Smooth muscle cell of the brain vasculature (primary cell): Measurements from ENCODE around the gene RAD50.
"Not testable (repeated sequence)": the region's sequence is repeated elsewhere in the genome, so short reads cannot be mapped to it uniquely, and the experiment has no call there.

Source experiments
- DNase-seq: peaks from one replicate; pipeline ENCODE4 v3.0.0-alpha.2; 2012; ENCODE audit warnings: low read depth, low spot score

Gene RAD50

GRCh38 chr5:132629230-132629944 is 72.6 kb downstream of the RAD50 start:
- DNase-seq = no peak

DNA sequence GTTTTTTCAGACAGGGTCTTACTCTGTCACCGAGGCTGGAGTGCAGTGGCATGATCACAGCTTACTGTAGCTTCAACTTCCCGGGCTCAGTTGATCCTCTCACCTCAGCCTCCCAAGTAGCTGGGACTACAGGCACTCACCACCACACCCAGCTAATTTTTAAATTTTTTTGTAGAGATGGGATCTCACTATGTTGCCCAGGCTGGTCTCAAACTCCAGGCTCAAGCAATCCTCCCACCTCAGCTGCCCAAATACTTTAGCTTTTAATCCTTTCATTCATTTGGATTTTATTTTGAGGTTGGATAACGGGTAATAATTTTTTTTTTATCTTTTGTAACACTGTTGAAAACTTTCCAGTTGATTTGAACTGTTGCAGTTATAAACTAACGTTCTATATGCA is 76.8 kb downstream of the RAD50 start:
- not testable (repeated sequence) for DNase-seq

DNA sequence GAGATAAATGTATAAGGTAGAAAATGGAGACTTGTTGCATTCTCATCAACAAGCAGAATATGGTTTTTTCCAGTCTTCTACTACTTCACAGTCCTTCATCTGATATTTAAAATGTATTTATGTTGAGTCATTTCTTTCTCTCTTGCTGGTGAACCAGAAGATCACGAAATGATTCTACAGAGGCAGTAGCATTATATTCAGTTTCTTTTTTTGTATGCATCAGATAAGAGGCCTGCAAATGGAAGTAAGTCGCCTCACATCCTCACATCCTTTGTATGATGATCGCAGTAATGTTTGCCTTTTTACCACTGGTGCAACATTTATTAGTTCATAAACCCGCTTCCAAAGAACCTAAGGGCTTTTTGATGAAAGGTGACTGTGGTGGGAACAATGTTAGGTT is 79.1 kb downstream of the RAD50 start:
- no peak for DNase-seq

DNA sequence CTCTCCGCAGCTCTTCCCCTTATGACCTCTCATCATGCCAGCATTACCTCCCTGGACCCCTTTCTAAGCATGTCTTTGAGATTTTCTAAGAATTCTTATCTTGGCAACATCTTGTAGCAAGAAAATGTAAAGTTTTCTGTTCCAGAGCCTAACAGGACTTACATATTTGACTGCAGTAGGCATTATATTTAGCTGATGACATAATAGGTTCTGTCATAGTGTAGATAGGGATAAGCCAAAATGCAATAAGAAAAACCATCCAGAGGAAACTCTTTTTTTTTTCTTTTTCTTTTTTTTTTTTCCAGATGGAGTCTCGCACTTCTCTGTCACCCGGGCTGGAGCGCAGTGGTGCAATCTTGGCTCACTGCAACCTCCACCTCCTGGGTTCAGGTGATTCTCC is 80.5 kb downstream of the RAD50 start:
- DNase-seq = no peak

- no peak for DNase-seq
These were observed 82.9 kb downstream of the RAD50 start for GRCh38 chr5:132639706-132640130.

DNA sequence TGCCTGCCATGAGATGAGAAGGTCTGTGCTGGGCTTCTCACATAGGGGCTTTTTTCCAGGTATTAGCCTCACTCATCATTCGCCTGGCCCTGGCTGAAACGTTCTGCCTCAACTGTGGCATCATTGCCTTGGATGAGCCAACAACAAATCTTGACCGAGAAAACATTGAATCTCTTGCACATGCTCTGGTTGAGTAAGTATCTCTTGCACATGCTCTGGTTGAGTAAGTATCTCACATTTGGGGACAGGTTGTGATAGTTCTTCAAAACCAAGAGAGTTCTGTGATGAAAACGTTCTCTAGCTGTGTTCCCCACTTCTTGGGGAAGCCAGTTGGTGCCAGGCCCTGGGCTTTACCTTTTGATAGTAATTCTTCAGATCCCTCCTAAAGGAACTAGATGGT is 83.8 kb downstream of the RAD50 start:
- DNase-seq = no peak

GRCh38 chr5:132641241-132641723 is 84.5 kb downstream of the RAD50 start:
- no peak for DNase-seq

DNA sequence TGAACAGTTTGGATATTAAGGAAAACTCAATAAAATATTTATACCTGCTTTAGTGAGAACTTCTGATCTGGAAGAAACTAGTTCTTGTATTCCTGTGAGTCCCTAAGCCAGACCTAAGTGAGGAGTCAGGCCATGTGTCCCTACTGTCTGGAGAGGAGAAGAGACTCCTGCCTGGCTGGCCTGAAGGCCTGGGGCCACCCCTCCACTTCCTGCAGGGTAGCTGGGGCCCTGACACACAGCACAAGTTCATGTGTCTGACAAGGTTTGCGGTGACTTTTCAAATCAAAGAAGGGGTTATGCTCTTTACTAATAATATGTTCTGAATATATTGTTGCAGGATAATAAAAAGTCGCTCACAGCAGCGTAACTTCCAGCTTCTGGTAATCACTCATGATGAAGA is 85.1 kb downstream of the RAD50 start:
- no peak for DNase-seq

DNA sequence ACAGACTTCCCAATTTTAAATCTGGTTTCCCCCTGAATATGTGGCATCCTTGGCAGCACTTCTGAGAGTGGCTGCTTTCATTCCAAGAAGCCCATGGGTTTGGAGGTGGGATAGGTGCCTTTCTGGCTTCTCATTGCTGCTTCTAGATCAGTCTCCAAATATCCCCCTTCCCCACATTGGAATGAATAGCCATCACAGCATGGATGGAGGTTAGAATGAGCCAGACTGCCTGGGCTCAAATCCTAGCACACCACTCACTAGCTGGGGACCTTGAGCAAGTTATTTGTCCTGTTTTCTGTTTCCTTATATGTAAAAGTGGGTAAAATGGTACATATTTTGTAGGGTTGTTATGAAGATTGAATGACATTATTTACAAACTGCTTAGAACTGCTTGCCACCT is 87.4 kb downstream of the RAD50 start:
- no peak for DNase-seq

DNA sequence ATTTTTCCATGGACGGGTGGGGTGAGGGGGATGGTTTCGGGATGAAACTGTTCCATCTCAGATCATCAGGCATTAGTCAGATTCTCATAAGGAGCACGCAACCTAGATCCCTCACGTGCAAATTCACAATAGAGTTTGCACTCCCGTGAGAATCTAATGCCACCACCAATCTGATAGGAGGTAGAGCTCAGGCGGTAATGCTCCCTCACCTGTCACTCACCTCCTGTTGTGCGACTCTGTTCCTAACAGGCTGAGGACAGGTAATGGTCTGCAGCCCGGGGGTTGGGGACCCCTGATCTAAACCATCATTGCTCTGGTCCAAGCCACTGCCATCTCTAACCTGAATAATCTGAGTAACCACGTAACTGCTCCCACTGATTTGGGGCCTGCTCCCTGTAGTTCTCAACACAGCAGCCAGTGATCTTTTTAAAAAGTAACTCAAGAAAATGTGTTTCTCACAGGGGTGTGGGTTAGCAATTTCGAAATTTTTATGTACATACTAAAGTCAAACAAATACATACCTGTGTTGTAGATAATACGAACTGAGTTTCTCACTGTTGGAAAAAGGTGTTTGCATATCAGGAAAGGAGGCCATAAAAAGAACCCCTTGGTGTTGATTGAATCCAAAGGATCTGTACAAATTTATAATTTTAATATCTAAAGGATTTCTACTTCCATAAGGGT is 89.9 kb downstream of the RAD50 start:
- no peak for DNase-seq

DNA sequence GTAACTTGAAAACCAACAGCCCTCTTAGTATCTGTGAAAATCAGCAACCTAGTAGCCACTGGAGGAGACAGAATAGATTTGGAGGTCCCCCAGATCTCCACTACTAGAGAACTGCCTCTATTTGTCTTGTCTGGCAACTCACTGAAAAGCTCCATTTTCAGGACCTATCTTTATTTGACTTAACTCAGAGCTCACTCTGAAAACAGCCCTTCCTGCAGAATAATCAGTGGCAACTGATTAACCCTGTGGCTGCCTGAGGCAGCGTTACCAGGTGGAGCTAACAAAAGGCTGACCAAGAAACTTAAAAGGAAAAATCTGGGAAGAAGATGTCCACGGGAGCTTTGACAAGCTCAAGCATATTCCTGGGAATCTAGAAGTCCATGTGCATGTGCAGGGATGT is 90.7 kb downstream of the RAD50 start:
- no peak for DNase-seq

DNA sequence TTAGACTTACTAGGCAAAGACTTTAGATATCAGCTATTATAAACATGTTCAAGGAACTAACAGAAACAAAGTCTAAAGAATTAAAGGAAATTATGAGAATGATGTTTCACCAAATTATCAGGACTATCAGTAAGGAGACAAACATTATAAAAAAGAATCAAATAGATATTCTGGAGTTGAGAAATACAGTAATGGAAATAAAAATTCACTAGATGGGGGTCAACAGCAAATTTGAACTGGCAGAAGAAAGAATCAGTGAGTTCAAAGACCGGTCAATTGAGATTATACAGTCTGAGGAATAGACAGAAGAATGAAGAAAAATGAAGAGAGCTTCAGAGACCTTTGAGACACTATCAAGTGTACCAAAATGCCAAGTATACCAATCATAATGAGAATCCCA is 91.6 kb downstream of the RAD50 start:
- no peak for DNase-seq

GRCh38 chr5:132651838-132652469 is 95.2 kb downstream of the RAD50 start:
- no peak for DNase-seq

GRCh38 chr5:132653716-132654115 is 96.9 kb downstream of the RAD50 start:
- no peak for DNase-seq

GRCh38 chr5:132655821-132656773 is 99.3 kb downstream of the RAD50 start:
- DNase-seq = no peak

DNA sequence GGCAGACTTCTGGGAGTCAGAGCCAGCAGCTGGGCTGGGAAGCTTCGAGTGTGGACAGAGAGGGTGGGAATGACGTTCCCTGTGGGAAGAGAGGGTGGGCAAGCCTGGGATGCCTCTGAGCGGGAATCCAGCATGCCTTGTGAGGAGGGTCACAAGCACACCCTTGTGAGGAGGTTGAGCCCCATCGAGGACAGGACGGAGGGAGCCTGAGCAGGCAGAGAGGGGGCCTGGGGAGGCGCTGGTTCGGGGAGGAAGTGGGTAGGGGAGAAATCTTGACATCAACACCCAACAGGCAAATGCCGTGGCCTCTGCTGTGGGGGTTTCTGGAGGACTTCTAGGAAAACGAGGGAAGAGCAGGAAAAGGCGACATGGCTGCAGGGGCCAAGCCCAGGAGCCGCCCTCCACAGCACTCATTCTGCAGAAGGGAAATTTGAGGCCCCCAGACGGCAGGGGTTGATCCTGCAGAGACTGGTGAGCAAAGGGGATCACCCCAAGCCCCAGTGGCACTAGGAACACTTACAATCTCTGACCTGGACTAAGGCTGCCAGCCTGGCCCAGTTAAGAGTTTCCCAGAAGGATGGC is 100.1 kb downstream of the RAD50 start:
- no peak for DNase-seq

GRCh38 chr5:132657676-132658380 is 101.1 kb downstream of the RAD50 start, which contains the start of gene IL13:
IL13 (plus strand) TSS chr5:132658173; CDS start chr5:132658187, 14 bp downstream.
- no peak for DNase-seq

GRCh38 chr5:132658381-132659302 is 101.9 kb downstream of the RAD50 start:
- no peak for DNase-seq
